HTERT RPE-1 (cell line): ENCODE data around the gene UBE3A.
"Not testable (repeated sequence)": the region's sequence is repeated elsewhere in the genome, so short reads cannot be mapped to it uniquely, and the experiment has no call there.

Source experiments
- in situ Hi-C: fragments of 300-500 bp; cut with MboI; formaldehyde crosslinking; loops from 4 replicates; pipeline ENCODE4 v1.14.3; 2020; ENCODE audit warnings: low sequenced_read_pairs

UBE3A gene

DNA sequence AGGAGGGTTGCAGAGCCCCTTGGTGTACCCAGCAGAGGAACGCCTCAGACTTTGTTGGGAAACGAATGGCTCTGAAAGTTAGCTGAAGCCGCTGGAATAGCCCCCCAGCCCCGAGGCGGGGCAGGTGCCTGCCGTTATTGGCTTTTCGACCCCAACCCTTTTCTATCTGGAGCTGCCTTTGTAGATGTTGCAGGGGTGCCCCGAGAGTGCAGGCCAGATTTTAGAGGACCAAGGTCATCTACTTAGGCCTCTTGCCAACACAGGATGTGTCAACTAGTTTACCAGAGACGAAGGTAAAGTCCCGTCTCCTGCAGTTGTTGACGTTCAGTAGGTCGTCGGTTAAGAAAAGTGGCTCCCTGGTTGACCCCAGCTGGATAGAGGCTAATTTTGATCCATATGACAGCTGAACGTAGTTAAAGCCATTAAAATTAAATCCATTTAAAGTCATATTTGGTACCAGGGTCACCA lies 579 bp upstream of the UBE3A start:
- in situ Hi-C loops: no loop called here

- in situ Hi-C loops: no loop called here
These were observed 835 bp downstream of the UBE3A start for GRCh38 chr15:25437777-25438600.

DNA sequence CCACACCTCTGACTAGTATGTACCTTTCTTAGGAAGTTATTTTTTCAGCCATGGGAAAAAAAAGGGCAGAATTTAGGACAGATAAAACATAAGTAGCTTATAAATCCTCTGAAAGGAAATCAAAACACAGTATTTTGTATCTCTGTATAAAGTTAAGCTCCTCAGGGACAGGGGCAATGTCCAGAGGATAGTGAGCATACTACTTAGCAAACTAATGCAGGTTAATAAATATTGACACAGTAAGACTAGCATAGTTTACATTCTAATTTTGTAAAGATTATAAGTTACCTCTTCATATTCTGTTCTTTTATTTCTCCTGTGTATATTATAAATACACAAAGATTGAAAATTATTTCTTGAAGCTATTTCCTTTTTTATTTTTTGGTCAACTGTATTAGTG lies 2.1 kb downstream of the UBE3A start:
- in situ Hi-C loops: no loop called here

GRCh38 chr15:25435474-25436243 lies 3.2 kb downstream of the UBE3A start:
- in situ Hi-C loops: no loop called here

DNA sequence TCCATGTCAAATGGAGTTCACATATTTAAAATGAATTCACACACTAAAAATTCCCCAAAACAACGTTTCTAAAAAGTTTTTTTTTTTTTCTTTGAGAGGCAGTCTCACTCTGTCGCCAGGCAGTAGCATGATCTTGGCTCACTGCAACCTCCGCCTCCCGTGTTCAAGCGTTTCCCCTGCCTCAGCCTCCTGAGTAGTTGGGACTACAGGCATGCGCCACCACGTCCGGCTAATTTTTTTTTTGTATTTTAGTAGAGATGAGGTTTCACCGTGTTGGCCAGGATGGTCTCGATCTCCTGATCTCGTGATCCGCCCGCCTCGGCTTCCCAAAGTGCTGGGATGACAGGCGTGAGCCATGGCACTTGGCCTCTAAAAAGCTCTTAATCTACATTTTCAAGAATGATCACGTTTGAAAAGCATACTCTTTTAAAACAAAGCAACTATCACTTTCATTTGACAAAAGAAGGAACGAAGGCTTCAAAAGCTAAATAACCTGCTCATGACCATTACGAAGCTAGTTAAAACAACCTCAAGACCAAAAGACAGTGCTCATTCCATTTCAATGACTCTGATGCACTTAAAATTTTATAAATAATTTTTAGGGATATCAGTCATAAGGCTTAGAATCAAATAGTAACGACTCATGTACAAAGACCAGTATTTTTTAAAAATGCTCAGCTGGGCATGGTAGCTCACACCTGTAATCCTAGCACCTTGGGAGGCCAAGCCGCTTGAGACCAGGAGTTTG lies 5.5 kb downstream of the UBE3A start:
- in situ Hi-C loops: no loop called here

DNA sequence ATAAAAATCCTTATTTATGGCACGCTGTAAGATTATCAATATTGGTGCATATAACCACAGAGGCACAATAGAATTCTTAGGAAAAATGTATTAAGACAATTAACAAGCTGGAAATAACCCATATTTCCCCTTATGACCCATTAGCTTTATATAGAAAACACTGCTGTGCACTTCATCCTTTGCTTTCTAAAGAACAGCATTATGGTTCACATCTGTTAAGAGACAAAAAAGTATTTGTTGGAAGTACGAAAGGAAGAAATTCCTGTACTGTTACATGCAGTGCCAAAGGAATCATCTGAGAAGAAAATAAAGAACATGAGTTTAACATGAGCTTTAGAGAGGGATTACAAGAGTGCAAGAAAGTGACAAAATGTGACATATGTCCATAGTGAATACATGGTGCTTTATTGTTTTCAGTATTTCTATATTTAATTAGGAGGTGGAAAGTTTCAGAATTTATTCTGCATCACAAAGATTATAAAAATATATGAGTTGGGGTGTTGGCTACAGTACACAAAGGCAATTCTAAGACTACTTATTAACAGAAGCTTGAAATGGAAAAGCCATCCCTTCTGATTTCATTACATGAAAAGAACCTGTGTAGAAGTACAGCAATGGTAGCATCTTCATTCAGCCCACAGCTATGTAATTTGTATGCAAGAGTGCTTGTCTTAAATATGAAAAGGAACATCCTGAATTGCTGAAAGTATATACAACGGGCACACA lies 6.8 kb downstream of the UBE3A start:
- in situ Hi-C loops: no loop called here

DNA sequence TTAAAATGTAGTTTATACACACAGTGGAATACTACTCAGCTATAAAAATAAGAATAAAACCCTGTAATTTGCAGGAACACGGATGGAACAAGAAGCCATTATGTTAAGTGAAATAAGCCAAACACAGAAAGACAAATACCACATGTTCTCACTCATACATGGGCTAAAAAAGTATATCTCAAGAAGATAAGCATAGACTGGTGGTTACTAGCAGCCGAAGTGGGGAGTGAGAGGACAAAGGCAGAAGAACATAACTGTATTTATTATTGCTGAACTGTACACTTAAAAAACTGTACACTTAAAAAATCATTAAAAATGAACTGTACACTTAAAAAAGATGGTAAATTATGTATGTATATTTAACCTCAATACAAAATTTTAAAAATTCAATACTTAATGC lies 11.0 kb downstream of the UBE3A start:
- in situ Hi-C loops: no loop called here

GRCh38 chr15:25426896-25427610 lies 11.8 kb downstream of the UBE3A start:
- in situ Hi-C loops: no loop called here

DNA sequence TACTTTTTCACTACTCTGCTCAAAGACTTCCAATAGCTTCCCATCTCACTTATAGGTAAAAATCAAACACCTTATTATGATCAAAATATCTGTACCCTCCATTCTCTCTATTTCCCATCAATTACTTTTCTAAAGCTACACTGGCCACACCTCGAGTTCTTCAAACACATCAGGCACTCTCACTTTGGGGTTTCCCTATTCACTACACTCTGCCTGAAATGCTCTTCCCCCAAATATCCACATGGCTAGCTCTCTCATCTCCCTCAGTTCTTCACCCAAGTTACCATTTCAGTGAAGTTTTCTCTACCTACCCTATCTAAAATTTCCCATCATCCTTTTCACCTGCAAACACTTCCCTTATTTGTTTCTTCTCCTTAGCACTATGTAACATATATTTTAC lies 14.8 kb downstream of the UBE3A start:
- in situ Hi-C loops: no loop called here

GRCh38 chr15:25422021-25422420 lies 16.8 kb downstream of the UBE3A start:
- in situ Hi-C loops: no loop called here

- in situ Hi-C loops: no loop called here
These were observed 20.6 kb downstream of the UBE3A start for GRCh38 chr15:25418202-25418601.

GRCh38 chr15:25417604-25418003 lies 21.2 kb downstream of the UBE3A start:
- in situ Hi-C loops: no loop called here

DNA sequence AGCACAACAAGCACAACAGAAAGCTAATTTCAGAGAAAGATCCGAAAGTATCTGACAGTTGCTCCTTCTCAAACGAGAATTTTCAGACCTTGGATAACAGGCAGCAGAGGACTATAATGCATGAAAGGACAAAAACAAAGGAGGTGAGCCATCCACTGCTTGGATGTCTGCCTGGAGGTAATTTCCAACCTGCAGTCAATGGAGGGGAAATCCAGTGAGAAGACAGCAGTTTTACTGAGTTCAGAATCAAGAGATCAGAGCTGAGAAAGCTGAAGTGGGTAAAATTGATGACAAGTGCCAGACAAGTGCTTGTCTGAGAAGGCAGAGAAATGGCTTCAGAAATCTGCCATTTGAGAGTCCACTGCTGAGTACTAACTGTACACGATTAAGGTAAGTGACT lies 22.1 kb downstream of the UBE3A start:
- in situ Hi-C loops: no loop called here

GRCh38 chr15:25415707-25416106 lies 23.1 kb downstream of the UBE3A start:
- in situ Hi-C loops: no loop called here

DNA sequence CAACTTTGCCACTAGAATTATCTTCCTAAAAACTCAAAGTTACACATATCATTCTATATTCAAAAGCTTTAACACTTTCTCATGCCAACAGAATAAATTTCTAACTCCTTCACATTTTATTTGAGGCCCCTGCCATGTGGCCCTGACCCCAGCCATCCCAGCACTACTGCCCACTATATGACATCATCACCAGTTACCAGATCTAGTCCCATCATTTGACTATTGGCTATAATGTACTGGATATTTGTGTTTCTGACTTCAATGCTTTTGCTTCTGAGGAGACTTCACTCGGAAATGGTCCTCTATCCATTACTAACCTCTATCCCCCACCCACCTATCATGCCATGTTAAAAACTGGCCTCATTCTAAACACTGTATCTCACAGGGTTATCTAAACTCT lies 23.6 kb downstream of the UBE3A start:
- in situ Hi-C loops: no loop called here

- in situ Hi-C loops: no loop called here
These were observed 28.2 kb downstream of the UBE3A start for GRCh38 chr15:25410649-25411048.

DNA sequence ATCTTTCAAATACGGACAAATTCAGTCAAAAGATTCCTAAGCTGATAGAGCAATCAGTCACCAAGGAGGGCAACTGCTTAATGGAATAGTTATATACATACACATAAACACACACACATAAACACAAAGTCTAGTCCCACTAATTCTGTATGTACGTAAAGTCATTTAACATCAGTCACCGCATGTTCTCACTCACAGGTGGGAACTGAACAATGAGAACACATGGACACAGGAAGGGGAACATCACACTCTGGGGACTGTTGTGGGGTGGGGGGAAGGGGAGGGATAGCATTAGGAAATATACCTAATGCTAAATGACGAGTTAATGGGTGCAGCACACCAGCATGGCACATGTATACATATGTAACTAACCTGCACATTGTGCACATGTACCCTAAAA lies 29.1 kb downstream of the UBE3A start:
- in situ Hi-C loops: not testable (repeated sequence)

GRCh38 chr15:25408929-25409328 lies 29.9 kb downstream of the UBE3A start:
- in situ Hi-C loops: no loop called here

DNA sequence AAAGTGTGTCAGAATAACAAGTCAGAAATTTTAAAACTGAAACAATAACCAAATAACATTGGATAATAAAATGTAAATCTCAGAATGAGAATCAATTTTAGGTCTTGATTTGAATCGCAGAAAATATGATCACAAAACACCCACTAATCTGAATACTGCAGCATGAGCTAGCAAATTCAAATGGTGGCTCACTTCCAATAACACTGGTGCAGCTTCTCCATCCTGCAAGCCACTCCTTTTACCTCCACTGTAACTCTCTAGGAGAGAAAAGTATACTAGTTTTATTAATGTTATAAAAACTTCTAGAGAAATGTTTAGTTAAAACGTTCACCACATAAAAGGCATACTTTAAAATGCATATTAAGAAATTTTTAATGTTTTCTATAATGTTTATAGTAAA lies 30.4 kb downstream of the UBE3A start:
- in situ Hi-C loops: no loop called here

GRCh38 chr15:25407950-25408349 lies 30.9 kb downstream of the UBE3A start:
- in situ Hi-C loops: no loop called here
